Measurements from ENCODE around the gene PSD.

The PSD gene

GRCh38 chr10:102384606-102385429, 33.8 kb downstream of the PSD start:
- no peak for DNase-seq (ENCODE audit: low spot score)

GRCh38 chr10:102384053-102384452, 34.5 kb downstream of the PSD start:
- DNase-seq (ENCODE audit: low spot score): no peak

GRCh38 chr10:102382871-102383270, 35.7 kb downstream of the PSD start:
- DNase-seq (ENCODE audit: low spot score): no peak

- DNase-seq (ENCODE audit: low spot score): no peak
These were observed 36.6 kb downstream of the PSD start for GRCh38 chr10:102381983-102382382.

GRCh38 chr10:102379383-102379782, 39.2 kb downstream of the PSD start:
- no peak for DNase-seq (ENCODE audit: low spot score)

GRCh38 chr10:102376901-102377300, 41.7 kb downstream of the PSD start:
- DNase-seq (ENCODE audit: low spot score): no peak

GRCh38 chr10:102375867-102376266, 42.7 kb downstream of the PSD start:
- DNase-seq (ENCODE audit: low spot score): no peak

GRCh38 chr10:102375250-102375649, 43.3 kb downstream of the PSD start:
- DNase-seq (ENCODE audit: low spot score): no peak

- DNase-seq (ENCODE audit: low spot score): no peak
These were observed 47.3 kb downstream of the PSD start for GRCh38 chr10:102371295-102371694.

- peak; percentile 84 for DNase-seq (ENCODE audit: low spot score)
These were observed 50.5 kb downstream of the PSD start for GRCh38 chr10:102368077-102368476.

- DNase-seq (ENCODE audit: low spot score): peak; percentile 39
These were observed 51.1 kb downstream of the PSD start for GRCh38 chr10:102367441-102367840.

GRCh38 chr10:102358712-102359382, 59.7 kb downstream of the PSD start:
- DNase-seq (ENCODE audit: low spot score): no peak

GRCh38 chr10:102354451-102354850, 64.1 kb downstream of the PSD start:
- DNase-seq (ENCODE audit: low spot score): no peak
